ENCODE results near the gene OR5B2. TPM values are rescaled to one million over a fixed set of nuclear protein-coding genes. Genes with fewer than 3 reads are reported as not detected.
"Not testable (repeated sequence)": the region's sequence is repeated elsewhere in the genome, so short reads cannot be mapped to it uniquely, and the experiment has no call there.

OR5B2 gene
- polyA plus RNA-seq (ENCODE audit: insufficient read length in 3 of 3): under 1 TPM; 0.06 to 0.13 (median 0.13) TPM
- long read RNA-seq, donor 1: 0 reads
- long read RNA-seq, donor 2: 0 reads
- long read RNA-seq, donor 3: 0 reads
- long read RNA-seq, donor 4: 0 reads
- long read RNA-seq, donor 5: 0 reads
- long read RNA-seq, donor 6: 0 reads
- long read RNA-seq, donor 7: 0 reads
- long read RNA-seq, donor 8: 0 reads
- long read RNA-seq, donor 9: 0 reads
- long read RNA-seq, donor 10: 0 reads
- long read RNA-seq, donor 11: 0 reads
- long read RNA-seq, donor 12: 0 reads
- long read RNA-seq, donor 13: 0 reads
- long read RNA-seq, donor 14: 0 reads
- long read RNA-seq, donor 15: 0 reads
- long read RNA-seq, donor 16: 0 reads

DNA sequence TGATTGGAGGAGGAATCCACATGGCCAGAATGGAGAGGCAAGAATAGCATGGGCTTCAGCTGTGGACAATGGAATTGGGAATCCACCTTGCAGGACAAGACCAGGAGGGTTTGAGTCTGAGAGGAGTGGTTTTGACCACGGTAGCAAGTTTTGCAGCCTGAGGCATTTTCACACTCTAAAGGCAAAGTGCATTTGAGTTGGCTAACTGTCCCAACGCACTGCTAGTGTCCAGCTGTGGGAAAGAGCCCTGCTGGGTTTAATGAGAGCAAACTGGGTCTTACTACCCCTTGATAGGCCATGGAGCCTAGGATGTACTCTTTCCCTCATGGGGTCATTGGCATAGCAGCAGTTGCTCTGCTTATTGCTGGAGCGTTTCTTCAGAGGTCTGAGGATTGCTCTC is at the start of gene OR5B2:
Gene OR5B2 (minus strand): TSS at position 101 of the 400 bp plus-strand sequence. CDS start 4,860 bp downstream, outside the sequence.
- DNase-seq: no peak

DNA sequence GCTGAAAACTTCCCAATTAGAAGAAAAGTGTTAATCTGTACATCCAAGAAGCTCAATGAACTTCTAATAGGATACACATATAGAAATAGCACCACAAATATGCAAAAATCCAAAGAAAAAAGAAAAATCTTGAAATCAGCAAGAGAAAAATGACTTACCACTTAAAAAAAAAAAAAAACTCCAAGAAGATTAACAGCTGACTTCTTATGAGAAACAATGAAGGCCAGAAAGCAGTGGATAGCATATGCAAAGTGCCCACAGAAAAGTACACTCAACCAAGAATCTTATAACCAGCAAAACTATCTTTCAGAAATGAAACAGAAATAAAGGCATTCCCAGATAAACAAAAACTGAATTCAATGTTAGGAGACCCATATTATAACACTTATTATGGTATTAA is 44.0 kb upstream of the OR5B2 start:
- no peak for DNase-seq

DNA sequence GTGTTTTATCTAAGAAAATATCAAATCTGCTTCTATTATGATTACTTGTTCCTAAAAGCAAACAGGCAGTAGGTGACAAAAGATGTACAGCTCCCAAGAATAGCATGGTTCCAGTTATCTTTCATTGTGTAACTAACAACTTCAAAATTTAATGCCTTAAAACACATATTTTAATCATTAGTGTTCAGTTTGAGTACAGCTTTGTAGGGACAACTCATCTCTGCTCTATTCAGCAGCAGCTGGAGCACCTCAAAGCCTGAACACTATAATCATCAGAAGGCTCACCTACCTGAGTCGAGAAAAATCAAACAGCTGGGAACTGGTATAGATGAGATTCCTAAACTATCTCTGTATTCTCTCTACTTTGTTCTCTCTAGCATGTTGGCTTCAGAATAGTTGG is 38.4 kb upstream of the OR5B2 start:
- DNase-seq: no peak

DNA sequence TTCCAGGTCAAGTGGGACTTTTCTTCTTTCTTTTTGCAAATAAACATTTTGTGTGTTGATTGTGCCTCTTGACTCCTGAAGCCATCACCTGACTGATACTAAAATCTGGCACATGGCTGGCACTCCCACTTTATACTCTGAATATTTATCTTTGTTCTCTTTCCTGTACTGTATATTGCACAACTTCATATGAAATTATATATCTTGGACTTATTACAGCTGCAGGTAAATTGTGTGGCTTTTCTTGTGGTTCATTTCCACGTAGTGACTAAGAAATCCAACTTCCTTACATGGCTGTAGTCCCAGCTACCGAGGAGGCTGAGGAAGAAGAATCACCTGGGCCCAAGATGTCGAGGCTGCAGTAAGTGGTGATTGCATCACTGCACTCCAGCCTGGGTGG is 37.8 kb upstream of the OR5B2 start:
- no peak for DNase-seq

- no peak for DNase-seq
Observed at GRCh38 chr11:58451585-58451984, 23.7 kb upstream of the OR5B2 start.

GRCh38 chr11:58446294-58446693 is 18.4 kb upstream of the OR5B2 start:
- DNase-seq: no peak

DNA sequence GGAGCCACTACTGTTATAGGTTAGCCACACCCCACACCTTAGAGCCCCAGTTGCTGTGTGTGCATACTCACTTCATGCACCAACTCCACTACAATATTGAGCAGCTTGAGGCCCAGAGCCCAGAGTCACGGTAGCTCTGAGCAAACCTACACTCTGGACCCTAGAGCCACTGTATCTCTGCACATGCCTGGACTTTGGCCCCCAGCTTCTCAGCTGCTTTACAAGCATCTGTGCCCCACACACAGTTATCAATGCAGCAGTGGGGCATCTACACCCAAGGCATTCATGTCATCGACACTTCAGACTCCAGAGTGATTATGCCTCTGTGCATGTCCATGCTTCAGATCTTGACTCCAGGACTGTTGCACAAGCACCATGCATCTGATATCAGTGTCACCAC is 16.4 kb upstream of the OR5B2 start:
- no peak for DNase-seq

DNA sequence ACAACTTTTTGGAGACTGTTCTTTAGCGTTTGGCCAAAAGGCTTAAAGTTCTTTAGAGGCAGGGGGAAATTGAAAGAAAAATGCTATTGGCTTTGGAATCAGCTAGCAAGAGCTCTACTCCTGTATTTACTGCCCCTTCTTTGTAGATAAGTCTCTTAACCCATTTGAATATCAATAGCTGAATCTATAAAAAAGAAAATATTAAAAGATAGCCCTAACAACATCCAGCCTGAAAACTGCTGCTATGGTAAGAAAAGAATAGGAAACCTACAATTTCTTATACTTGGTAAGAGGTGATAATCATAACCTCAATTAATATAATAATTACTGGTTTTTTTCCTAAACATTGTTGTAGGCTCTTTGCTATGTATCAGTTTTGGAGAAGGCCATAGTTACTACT is 14.2 kb upstream of the OR5B2 start, which contains the start of gene OR5B12:
Gene OR5B12 (minus strand): TSS at position 101 of the 400 bp plus-strand sequence. CDS start 2,085 bp downstream, outside the sequence.
- DNase-seq: no peak

- no peak for DNase-seq
Observed at GRCh38 chr11:58438486-58438885, 10.6 kb upstream of the OR5B2 start.

DNA sequence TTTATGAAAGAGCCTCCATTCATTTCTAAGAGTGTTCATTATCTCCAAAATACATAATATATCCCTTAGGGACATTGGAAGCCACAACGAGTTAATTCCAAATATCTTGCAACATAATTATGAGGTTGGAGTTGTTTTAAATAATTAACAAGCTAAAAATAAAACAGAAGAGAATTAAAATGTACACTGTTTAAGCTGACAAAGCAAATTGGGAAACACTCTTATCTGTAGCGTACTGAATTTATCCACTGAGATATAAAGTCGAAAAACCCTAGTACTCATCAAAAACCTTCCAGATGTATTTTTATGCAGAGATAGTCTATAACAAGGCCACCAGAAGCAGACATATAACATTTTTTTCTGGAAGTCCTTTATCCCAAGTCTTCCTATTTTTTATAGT is 6.3 kb upstream of the OR5B2 start:
- no peak for DNase-seq

- DNase-seq: no peak
Observed at GRCh38 chr11:58433638-58434203, 5.8 kb upstream of the OR5B2 start.

GRCh38 chr11:58429273-58429672 is 1.4 kb upstream of the OR5B2 start:
- DNase-seq: no peak

- DNase-seq: no peak
Observed at GRCh38 chr11:58406774-58407173, 21.1 kb downstream of the OR5B2 start, which contains the start of gene OR5B3. Gene OR5B3 (minus strand): TSS chr11:58406874. CDS start chr11:58403409, 3,465 bp downstream.

DNA sequence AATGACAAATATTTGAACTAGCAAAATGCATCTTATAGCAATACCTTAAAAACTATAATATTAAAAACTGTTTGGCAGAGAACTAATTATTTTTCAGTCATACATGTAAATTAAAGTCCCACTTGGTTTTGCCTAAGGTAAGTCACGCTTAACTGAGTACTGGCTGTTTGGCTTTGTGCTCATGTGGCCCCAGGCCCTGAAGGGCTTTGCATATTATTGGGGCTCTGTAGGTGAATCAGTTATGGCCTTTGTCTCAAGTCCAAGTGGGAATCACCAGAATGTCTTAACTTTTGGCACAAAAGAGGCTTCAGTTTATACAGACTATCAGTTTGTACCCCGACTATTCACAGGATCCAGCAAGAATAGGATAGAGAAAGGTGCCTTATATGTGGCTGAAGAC is 28.3 kb downstream of the OR5B2 start:
- DNase-seq: not testable (repeated sequence)

DNA sequence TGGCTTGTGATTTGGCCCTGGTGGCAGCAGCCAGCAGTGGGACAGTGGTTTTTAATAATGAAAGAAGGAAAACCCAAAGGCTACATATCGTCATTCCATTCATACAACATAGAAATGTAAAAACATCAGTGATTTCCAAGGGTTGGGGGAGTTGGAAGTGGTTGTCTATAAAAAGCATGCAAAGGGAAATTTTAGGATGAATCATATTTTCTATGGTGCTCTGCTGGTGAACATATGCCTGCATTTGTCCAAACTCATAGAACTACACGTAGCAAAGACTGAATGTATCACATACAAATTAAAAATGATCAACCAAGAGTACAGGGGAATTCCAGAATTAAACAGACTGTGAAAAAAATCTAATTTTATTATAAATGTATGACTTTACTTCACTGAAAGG is 32.3 kb downstream of the OR5B2 start:
- no peak for DNase-seq

DNA sequence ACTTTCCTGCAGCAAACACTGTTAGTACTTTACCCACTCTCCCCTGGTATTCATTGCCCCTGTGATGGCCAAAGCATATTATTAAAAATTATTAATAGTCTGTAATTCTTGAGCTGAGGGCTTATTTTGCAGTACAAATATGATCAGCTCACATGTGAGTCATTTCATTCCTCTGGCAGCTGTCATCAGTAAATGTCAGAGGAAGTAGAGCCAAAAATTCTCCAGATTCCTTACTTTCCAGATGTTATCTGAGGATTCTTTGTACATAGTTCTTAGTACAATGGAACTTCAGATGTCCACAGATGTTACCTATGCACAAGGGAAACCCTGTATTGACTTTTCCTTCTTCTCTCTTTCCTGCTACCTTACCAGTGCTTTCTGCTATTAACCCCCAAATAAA is 33.7 kb downstream of the OR5B2 start:
- DNase-seq: no peak

GRCh38 chr11:58392746-58393145 is 35.2 kb downstream of the OR5B2 start:
- no peak for DNase-seq

GRCh38 chr11:58391879-58392278 is 36.0 kb downstream of the OR5B2 start:
- DNase-seq: no peak

DNA sequence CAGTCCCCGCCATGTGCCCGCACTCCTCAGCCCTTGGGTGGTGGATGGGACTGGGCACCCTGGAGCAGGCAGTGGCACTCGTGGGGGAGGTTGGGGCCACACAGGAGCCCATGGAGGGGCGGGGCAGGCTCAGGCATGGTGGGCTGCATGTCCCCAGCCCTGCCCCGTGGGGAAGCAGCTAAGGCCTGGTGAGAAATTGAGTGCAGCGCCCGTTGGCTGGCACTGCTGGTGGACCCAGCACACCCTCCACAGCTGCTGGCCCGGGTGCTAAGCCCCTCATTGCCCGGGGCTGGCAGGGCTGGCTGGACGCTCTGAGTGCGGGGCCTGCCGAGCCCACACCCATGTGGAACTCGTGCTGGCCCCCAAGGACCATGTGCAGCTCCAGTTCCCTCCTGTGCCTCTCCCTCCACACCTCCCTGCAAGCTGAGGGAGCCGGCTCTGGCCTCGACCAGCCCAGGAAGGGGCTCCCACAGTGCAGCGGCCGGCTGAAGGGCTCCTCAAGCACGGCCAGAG is 37.3 kb downstream of the OR5B2 start:
- no peak for DNase-seq
